HG02970 (cell line): Measurements from ENCODE around the gene CXCL6.

Experiments
- ATAC-seq: cut with Tn5 transposase; IDR thresholded peaks from one replicate; pipeline ENCODE4 v1.9.1; 2021; ENCODE audit warnings: mild to moderate bottlenecking, moderate library complexity, moderate number of reproducible peaks; ENCODE audit not compliant: unreplicated experiment, low FRiP score

Gene CXCL6

GRCh38 chr4:73836373-73837279 lies at the start of gene CXCL6:
Gene CXCL6, plus strand, starts transcription at chr4:73836678. Its CDS starts 73 bp downstream, at chr4:73836751.
- ATAC-seq: no peak

DNA sequence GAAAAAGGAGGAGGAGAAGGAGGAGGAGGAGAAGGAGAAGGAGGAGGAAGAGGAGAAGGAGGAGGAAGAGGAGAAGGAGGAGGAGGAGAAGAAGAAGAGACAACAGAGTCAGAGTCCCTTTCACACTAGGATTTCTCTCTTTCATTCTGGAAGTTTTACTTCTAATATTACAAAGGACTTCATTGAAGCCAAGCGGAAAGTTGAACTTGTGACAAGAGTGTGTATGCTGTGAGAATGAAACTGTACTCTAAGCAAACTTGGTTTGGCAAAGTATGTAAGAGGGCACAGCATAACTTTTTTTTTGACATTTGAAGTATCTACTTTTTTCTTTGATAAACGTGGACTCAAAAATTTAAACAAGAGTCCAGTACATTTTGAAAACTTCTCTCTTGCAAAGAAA lies 48.1 kb upstream of the CXCL6 start:
- ATAC-seq: no peak

- no peak for ATAC-seq
These were observed 37.6 kb upstream of the CXCL6 start for GRCh38 chr4:73798842-73799241.

- no peak for ATAC-seq
These were observed 36.3 kb upstream of the CXCL6 start for GRCh38 chr4:73800206-73800605.

DNA sequence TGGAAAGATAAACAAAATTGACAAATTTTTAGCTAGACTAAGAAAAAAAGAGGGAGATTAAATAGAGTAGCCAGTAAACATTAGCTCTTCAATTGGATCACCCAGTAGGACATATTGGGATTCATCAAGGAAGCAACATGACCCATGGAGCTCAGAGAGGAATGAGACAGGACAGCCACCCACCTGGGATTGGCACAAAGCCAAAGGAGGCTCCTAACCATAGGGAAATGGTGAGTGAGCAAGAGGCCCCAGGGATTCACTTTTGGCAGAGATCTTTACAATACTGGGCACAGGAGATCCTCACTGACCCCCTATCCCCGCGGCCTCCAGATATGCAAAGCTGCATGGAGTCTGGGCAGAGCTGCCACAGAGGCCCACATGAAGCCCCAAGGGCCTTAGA lies 34.8 kb upstream of the CXCL6 start:
- ATAC-seq: no peak

DNA sequence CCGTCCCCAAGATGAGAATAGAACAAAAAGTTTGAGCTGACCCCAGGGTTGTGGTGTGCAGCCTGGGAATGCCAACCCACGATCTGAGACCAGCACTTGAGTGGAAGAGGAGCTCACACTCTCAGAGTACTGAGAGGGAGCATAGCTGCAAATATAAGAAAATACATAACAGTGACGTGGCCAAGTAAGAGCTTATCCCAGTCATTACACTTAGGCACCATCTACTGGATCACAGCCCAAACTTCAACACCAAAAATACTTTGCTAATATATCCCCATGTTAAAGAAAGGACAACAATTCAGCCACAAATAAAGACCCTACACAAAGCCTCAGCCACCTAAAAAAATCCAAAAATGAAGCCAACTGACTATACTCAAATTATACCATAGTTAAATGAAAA lies 33.3 kb upstream of the CXCL6 start:
- no peak for ATAC-seq

DNA sequence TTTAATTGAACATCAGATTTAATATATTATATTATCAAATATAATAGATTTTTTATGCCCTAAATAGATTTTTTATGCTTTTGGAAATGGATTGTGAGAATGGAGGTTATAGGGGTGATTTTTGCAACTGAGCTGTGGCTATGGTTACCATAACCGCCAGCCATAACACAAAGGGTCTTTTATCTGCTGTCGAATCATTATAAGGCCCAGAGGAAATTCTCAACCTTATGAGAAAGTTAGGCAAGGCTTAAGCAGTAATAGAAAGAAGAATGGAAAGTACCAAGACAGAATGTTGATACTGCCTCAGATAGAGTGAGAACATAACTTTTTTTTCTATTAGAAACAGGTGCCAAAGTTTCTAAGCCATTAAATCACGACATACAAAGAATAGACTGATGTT lies 26.3 kb upstream of the CXCL6 start:
- no peak for ATAC-seq

DNA sequence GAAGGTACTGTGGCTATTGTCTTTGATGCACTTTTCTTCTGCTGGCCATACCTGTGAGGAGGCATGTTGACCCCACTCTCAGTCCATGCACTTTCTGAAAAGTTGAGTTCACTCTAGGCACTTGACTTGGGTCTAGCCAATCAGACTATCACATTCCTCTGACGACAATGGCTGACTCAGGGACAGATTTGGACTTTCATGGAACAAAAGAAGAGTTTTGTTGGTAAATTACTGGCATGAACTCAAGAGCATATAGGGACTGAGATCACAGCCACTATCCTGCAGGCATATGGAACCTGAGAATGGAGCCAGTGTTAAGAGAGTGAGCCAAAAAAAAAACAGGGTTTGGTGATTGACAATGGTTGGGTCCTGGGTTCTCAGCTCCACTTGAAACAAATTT lies 24.6 kb upstream of the CXCL6 start:
- no peak for ATAC-seq

DNA sequence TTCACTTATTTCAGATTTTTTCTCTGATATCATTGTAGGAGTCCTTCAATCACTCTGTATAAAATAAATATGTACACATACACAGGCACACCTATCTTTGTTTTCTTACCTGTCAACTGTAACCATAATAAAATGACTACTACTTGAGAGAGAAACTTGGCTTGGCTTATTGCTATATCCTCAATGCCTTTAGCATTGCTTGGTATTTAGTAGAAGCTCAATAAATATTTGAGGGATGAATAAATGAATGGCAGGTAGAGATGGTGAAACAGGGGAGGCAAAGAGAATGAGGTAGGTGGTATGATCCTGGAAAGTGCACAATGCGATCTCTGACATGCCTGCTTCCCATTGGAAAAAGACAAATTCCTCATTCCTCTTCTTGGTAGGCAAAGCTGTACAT lies 21.8 kb upstream of the CXCL6 start:
- ATAC-seq: no peak

DNA sequence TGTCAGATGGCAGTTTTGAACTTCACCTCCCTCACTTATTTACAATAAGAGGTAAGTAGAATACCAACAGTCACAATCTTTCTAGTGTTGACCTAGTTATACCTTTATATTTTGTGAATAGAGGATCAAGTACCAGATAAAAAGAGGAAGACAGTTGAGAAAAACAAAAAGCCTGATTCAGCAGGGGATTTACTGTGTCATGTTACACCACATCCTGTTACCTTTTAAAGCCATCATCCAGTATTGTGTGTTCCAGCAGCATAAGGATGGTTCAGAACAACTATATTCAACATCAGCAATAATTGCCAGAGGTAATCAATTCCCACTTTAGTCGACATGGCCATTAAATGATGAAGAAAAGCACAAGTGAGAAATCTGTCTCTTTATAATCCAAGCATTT lies 21.3 kb upstream of the CXCL6 start:
- ATAC-seq: no peak

- no peak for ATAC-seq
These were observed 19.7 kb upstream of the CXCL6 start for GRCh38 chr4:73816814-73817213.

GRCh38 chr4:73817341-73817740 lies 19.1 kb upstream of the CXCL6 start:
- no peak for ATAC-seq

- no peak for ATAC-seq
These were observed 15.2 kb upstream of the CXCL6 start for GRCh38 chr4:73821325-73821724.

DNA sequence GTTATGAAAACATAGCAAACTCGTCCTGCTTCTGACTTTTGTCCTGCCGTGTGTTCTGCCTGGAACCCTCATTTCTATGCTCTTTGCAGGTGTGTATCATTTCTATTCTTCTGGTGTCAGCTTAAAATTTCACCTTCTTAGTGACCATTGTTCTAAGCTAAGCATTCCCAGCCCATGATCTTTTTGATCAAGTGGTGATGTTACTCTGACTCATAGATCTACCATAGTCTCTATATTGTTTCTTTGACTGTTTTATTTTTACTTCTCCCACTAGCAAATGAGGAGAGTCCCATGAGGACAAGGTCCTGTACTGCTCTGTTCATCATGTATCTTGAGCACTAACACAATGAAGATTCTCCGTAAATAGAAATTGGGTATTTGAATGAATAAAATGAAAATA lies 14.1 kb upstream of the CXCL6 start:
- no peak for ATAC-seq

DNA sequence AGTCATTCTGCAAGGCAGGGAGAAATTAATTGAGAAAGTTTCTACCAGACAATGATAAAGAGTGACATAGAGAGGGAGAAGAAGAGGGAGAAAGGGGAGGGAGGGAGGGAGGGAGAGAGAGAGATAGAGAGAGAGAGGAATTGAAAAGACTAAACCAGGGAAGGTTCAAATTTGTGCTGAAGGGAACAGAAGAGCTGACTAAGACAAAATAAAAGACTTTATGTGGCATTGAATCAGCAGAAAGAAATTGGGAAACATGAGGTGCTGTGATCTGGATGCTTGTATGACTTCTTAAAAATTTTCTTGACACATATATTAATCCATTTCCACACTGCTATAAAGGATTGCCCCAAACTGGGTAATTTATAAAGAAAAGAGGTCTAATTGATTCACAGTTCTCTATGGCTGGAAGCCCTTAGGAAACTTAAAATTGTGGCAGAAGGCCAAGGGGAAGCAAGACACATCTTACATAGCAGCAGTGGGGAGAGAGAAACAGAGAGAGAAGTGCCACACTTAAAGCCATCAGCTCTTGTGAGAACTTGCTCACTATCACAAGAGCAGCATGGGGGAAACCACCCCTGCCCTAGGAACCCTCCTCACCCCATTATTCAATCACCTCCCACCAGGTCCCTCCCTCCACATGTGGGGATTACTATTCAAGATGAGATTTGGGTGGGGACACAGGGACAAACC lies 13.5 kb upstream of the CXCL6 start:
- ATAC-seq: no peak

- ATAC-seq: no peak
These were observed 12.7 kb upstream of the CXCL6 start for GRCh38 chr4:73823760-73824159.

DNA sequence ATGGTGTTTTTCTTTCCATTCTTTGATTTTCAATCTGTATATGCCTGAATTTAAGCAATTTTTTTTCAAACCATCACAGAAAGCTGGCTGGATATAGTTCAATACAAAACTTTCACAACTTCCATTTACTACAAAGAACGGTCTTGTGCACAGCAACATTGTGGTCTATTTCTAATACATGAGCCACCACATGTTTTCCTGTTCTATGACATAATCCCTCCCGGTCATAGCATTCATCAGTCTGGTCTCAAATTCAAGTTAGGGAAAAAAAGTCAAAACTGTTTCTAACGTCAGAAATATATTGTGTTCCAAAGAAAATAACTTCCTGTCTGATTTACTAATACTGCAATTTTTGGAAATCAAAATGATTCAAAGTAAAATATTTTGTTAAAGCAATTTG lies 7.5 kb upstream of the CXCL6 start:
- no peak for ATAC-seq

DNA sequence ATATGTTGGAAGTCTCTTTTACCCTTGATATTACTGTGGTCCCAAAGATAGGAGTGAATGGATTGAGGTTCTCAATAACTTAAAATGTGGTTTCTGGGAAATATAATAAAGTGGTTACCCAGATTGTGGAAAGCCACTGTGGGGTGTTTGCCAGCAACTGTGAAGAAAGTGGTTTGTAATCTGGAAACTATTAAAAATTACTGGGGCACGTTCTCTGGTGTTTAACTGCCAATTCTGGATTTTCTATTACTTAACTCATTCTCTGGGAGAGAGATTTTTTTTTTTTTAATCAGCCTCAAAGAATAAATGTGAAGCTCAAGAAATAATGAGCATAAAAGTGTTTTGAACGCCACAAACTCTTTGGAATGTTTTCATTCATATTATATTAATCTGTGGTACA lies 4.9 kb upstream of the CXCL6 start:
- no peak for ATAC-seq

GRCh38 chr4:73832651-73833237 lies 3.7 kb upstream of the CXCL6 start:
- ATAC-seq: no peak

GRCh38 chr4:73839071-73839470 lies 2.6 kb downstream of the CXCL6 start:
- ATAC-seq: no peak

DNA sequence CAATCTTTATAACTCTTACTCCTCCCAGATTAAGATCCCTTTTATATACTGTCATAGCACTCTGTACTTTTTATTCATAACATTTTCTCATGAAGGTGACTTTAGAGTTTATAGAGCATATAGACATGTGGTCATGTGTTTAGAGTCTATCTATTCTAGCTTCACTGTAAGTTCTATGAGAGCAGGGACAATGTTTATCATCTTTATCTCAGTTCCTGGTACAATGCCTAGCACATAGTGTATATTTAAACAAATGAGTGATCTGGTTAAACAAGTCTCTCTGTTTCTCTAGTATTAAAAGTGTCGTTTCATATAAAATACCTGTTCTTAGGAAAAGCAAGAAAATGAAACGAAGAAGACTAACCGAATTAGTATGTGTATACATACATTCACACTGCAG lies 3.2 kb downstream of the CXCL6 start:
- ATAC-seq: no peak
